Measurements from ENCODE around the gene STAB2.

- TF ChIP-seq SP1 (IDR thresholded peaks at IDR 0.05) (no peak), CTCF (IDR thresholded peaks at IDR 0.05; ENCODE audit: low read depth, low read length, missing input control) (no peak), TAF1 (conservative IDR thresholded peaks at IDR 0.05) (no peak), YY1 (IDR thresholded peaks at IDR 0.05) (peak; percentile 15), JUND (IDR thresholded peaks at IDR 0.05) (peak; percentile 14 to 66), MAX (IDR thresholded peaks at IDR 0.05) (no peak), RAD21 (IDR thresholded peaks at IDR 0.05) (no peak), REST (IDR thresholded peaks at IDR 0.05) (no peak), RXRA (IDR thresholded peaks at IDR 0.05) (peak; percentile 30 to 66)
Observed at GRCh38 chr12:103785243-103786031, 198.4 kb downstream of the STAB2 start.

All from liver (tissue), 3 donors.